ENCODE data around the gene C22orf31.

Gene C22orf31

GRCh38 chr22:29029202-29030000 lies 32.2 kb downstream of the C22orf31 start:
- no peak for DNase-seq (ENCODE audit: low read depth)

GRCh38 chr22:29028468-29028867 lies 33.2 kb downstream of the C22orf31 start:
- no peak for DNase-seq (ENCODE audit: low read depth)

GRCh38 chr22:29026579-29026978 lies 35.1 kb downstream of the C22orf31 start:
- DNase-seq (ENCODE audit: low read depth), result no peak

- no peak for DNase-seq (ENCODE audit: low read depth)
Measured at GRCh38 chr22:29023172-29023796, 38.3 kb downstream of the C22orf31 start.

GRCh38 chr22:29022101-29022817 lies 39.4 kb downstream of the C22orf31 start:
- no peak for DNase-seq (ENCODE audit: low read depth)

- DNase-seq (ENCODE audit: low read depth), result no peak
Measured at GRCh38 chr22:29018293-29019189, 43.1 kb downstream of the C22orf31 start.

GRCh38 chr22:29016067-29016938 lies 45.3 kb downstream of the C22orf31 start:
- DNase-seq (ENCODE audit: low read depth), result no peak

GRCh38 chr22:29014773-29015172 lies 46.9 kb downstream of the C22orf31 start:
- no peak for DNase-seq (ENCODE audit: low read depth)

- no peak for DNase-seq (ENCODE audit: low read depth)
Measured at GRCh38 chr22:29014293-29014692, 47.3 kb downstream of the C22orf31 start.

GRCh38 chr22:29012952-29013351 lies 48.7 kb downstream of the C22orf31 start:
- no peak for DNase-seq (ENCODE audit: low read depth)

- no peak for DNase-seq (ENCODE audit: low read depth)
Measured at GRCh38 chr22:29012101-29012433, 49.6 kb downstream of the C22orf31 start.

GRCh38 chr22:29011240-29012100 lies 50.2 kb downstream of the C22orf31 start:
- no peak for DNase-seq (ENCODE audit: low read depth)

- no peak for DNase-seq (ENCODE audit: low read depth)
Measured at GRCh38 chr22:29009148-29009547, 52.5 kb downstream of the C22orf31 start.

Measured in EH (cell line).